GM12865 (cell line): ENCODE data around the gene CCR6.

Experiments used
- DNase-seq: peaks from one replicate; pipeline ENCODE4 v3.0.0; 2010; ENCODE audit warnings: low read depth
- H3K4me3 ChIP-seq: 2 replicates; pipeline ENCODE4 v1.5.1; 2011; ENCODE audit warnings: mild to moderate bottlenecking, low read depth, low read length, control low read depth
- CTCF ChIP-seq: IDR thresholded peaks from 2 replicates; pipeline ENCODE4 v1.5.1; 2011; ENCODE audit warnings: low read length, control low read depth, low read depth, inconsistent platforms; ENCODE audit not compliant: insufficient read depth; ENCODE audit errors: missing control alignments

CCR6 gene

GRCh38 chr6:167157414-167157813 lies 34.5 kb downstream of the CCR6 start:
- H3K4me3 ChIP-seq, result no peak overlapping the region
- no peak for DNase-seq
- TF ChIP-seq CTCF, result no peak

- TF ChIP-seq CTCF, result no peak
- no peak for DNase-seq
- H3K4me3 ChIP-seq, result no peak within 1 kb of the TSS
Measured at GRCh38 chr6:167157863-167158262, 35.0 kb downstream of the CCR6 start, which contains the start of gene GPR31. Gene GPR31, minus strand, starts transcription at chr6:167157980. Its CDS starts 149 bp downstream, at chr6:167157831.

GRCh38 chr6:167161851-167162467 lies 39.1 kb downstream of the CCR6 start:
- no peak overlapping the region for H3K4me3 ChIP-seq
- DNase-seq, result no peak
- TF ChIP-seq CTCF, result no peak

DNA sequence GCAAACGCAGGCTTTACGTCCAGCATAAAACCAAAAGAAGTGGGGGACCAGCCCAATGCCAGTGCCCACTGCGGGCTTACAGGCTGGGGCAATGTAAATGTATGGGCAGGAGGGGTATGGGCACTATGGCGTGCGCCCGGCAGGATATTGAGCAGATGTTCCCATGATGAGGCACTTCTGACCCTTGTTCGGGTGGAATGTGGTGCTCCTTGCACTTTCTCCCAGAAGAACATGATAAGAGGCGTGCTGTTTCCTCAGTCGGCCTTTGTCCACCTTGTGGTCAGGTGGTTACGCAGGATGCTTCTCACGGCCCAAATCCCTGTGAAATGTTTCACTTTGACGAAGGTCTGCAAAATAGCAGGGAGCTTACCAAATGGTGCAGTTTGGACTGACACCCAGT lies 39.7 kb downstream of the CCR6 start:
- H3K4me3 ChIP-seq, result no peak overlapping the region
- DNase-seq, result no peak
- TF ChIP-seq CTCF, result no peak

DNA sequence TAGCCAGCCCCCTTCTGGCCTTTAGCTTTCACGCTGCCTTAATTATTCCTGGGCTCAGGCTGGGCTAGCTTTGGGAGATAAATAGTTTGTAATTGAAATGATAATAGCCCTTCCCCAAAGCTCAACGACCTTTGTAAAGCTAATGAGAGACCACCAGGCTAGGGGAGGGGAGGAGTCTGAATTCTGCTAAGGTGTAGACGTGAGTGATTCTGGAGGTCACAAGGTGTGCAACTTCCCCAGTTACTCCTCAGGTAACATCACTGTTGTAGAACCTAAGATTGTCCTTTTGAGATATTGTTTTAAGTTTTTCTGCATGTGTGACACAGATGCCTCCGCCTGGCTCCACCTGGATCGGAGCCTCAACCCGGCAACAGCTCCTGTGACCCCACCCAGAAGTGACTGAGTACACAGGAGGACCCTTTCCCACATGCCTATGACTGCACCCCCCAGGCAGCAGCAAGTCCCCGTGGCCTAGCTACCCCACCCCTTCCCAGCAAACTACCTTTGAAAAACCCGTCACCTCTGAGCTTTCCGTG lies 40.6 kb downstream of the CCR6 start:
- no peak for DNase-seq
- no peak overlapping the region for H3K4me3 ChIP-seq
- no peak for TF ChIP-seq CTCF

GRCh38 chr6:167164261-167164660 lies 41.4 kb downstream of the CCR6 start:
- H3K4me3 ChIP-seq, result no peak overlapping the region
- DNase-seq, result no peak
- no peak for TF ChIP-seq CTCF
